Forelimb muscle (tissue), 1 donor: Measurements from ENCODE around the gene DCAF11. TPM values are rescaled to one million over a fixed set of nuclear protein-coding genes. Genes with fewer than 3 reads are reported as not detected.

Experiments used
- DNase-seq: peaks from one replicate; pipeline ENCODE4 v3.0.0-alpha.2; 2013; ENCODE audit warnings: low read depth
- polyA plus RNA-seq: library from polyadenylated mRNA; unstranded; fragments of 120-200 nt; gene quantifications from one replicate; pipeline ENCODE4 v1.2.1, GENCODE V29; 2013; ENCODE audit not compliant: insufficient read length

DCAF11 gene
- polyA plus RNA-seq, 1 donor = 45.7 TPM

DNA sequence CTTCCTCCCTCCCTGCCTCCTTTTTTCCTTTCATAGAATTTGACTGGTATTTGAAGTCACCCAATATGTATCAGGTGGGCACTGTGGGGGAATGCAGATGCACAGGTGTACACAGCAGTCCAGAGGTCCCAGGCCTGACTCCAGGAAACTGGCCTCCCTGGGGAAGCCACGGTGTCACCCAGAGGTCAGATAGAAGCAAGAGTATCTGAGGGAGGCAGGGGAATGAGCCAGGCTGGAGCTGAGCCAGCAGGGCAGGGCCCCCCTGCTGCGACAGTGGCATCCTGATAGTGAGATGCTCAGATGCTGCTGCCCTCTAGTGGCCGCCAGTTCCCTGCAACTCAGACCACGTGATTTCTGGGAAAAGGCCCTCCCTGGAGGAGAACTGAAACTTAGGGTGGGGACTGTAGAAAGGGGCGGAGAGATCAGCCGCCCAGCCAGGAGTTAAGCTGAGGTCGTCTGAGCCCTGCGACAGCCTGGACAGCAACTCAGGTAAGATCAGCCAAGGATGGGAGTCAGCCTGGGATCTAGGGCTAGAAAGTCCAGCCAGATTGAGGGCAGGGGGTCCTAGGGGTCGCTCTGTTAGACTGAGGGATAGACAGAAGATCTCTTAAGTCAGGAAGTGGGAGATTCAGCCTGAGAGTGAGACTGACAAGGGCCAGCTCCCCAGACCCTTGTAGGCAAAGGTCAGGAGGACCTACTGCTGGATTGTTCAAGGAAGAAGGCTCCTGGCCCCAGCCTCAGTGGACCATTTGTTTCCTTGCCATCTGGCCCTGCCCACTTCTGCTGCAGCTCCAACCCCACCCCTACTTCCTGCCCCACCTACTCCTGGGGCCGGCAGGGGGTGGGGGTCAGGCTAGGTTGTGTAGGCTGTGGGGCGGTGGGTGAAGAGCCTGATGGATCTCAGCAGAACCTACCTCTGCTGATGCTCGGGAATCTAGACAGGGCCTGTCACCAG lies 46.5 kb downstream of the DCAF11 start, which contains the start of gene IRF9:
TSS of gene IRF9 (plus strand) at position 416 of the 955 bp plus-strand sequence. CDS start 880 bp downstream, outside the sequence.
- DNase-seq = peak; percentile 91

DNA sequence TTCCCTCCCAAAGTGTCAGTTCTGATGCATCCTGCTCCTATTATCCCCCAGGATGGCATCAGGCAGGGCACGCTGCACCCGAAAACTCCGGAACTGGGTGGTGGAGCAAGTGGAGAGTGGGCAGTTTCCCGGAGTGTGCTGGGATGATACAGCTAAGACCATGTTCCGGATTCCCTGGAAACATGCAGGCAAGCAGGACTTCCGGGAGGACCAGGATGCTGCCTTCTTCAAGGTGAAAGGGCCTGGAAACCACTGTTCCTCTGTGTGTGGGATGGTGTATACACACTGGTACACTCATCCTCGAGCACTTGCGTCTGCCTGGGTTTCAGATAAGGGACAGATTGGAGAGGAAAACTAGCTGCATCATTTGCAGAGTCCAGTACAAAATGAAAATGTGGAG lies 47.5 kb downstream of the DCAF11 start:
- DNase-seq = no peak

DNA sequence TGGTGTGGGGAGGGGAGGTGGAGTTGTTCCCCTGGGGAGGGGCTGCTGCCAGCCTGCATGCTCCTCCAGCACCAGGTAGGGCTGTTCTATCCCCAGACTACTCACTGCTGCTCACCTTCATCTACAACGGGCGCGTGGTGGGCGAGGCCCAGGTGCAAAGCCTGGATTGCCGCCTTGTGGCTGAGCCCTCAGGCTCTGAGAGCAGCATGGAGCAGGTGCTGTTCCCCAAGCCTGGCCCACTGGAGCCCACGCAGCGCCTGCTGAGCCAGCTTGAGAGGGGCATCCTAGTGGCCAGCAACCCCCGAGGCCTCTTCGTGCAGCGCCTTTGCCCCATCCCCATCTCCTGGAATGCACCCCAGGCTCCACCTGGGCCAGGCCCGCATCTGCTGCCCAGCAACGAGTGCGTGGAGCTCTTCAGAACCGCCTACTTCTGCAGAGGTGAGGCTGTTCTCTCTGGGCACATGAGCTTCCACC lies 50.0 kb downstream of the DCAF11 start:
- no peak for DNase-seq

DNA sequence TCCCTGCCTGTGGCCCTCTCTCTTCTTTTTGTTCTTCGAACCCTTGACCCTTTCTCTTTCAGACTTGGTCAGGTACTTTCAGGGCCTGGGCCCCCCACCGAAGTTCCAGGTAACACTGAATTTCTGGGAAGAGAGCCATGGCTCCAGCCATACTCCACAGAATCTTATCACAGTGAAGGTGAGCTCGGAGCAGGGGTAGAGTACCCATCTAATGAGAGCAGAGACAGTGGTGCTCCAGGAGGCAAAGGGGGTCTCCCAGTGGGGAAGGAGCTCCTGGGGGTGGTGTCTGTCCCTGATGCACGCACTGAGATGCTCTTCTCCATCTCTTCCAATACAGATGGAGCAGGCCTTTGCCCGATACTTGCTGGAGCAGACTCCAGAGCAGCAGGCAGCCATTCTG lies 51.2 kb downstream of the DCAF11 start:
- no peak for DNase-seq

DNA sequence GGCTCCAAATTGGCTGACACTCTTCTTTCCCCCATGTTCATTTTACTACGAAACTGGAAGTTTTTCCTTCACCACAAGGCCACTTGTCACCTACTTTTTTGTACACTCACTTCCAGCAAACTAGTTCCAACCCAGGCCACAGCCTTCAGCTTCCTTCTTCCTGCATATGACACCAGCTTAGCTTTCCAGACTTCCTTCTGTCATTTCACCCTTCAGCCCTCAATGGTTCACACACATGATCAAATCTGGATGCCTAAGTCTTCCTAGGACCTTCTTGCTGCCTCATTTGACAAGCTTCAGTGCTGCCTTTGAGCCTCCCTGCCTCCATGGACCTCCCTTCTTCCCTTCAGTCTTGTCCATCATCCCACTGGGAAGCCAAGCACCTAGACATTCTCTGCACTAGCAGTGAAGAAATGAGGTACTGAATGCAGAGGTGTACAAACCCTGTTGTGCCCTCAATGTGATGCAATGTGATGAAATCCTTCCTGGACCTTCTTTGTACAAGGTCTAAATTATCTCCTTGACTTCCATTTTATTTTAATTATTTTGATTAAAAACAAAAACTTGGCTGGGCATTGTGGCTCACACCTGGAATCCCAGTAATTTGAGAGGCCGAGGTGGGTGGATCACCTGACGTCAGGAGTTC lies 53.0 kb downstream of the DCAF11 start:
- no peak for DNase-seq

DNA sequence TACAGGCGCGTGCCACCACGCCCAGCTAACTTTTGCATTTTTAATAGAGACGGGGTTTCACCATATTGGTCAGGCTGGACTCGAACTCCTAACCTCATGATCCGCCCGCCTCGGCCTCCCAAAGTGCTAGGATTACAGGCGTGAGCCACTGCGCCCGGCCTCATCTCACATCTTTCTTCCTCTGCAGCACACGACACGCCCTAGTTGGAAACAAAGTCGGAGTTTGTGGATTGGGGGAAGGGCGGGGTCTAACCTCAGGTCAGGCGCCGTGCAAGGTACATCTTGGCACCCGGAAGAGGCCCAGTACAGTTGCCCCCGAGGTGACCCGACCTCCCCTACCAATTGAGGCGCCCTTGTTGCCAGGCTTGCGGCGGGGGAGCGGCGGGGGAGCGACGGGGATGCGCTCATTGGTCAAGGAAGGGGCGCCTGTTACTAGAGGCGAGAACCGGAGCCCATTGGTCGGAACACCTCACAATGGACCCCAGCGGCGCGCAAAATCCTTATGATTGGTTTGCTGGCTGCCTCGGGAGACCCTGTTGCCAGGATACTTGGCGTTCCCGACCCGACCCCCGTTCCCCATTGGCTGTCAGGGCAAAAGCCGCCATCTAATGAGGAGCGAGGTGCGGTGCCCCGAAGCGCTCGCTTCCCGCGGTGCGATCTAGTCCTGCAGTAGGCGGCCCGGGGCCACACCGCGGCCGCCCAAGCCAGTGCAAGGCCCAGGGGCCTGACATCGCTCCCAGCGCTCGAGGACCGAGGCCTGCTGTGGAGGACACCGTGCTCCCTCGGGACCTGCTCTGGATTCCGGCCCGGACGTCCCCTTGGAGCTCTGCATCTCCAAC lies 57.1 kb downstream of the DCAF11 start, which contains the start of gene REC8:
TSS of gene REC8 (plus strand) at position 659 of the 839 bp plus-strand sequence. CDS start 473 bp downstream, outside the sequence.
- no peak for DNase-seq

DNA sequence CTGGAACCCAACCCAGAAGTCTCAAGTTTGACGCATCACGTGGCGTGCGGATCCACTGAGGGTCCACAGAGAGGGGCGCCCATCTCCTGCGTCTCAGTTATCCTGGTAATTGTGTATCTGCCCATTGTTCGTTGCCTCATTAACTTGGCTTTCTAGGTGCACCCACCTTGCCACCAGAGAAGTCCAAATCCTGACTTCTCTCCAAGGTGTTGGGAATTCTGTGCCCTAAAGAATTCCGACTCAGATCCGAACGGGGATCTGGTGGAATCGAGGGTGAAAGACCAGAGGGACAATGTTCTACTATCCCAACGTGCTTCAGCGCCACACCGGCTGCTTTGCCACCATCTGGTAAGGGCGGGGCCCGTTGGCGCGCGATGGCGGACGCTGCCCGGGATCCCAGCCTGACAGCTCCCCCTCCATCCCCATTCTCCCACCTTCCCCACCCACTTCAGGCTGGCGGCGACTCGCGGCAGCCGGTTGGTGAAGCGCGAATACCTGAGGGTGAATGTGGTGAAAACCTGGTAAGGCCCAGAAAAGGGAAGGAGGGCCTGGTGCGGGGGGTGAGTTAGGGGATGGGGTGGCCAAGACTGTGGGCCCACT lies 57.8 kb downstream of the DCAF11 start:
- no peak for DNase-seq

DNA sequence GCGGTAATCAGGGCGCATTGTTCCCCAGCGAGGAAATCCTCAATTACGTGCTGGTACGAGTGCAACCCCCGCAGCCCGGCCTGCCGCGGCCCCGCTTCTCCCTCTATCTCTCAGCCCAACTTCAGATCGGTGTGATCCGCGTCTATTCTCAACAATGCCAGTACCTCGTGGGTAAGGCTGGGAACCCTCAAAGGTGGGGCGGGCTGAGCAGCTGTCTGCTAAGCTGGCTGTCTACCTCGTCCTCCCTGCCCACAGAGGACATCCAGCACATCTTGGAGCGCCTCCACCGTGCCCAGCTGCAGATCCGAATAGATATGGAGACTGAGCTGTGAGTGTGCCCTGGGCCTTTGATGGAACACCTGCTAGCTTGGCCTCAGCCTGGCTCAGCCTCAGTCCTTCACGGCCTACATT lies 58.3 kb downstream of the DCAF11 start:
- no peak for DNase-seq

Other genes starting within 250 kb of the DCAF11 start
- 20.9 TPM for gene DHRS4, start 161.0 kb upstream of the DCAF11 start, polyA plus RNA-seq
- gene DHRS4L2, start 125.8 kb upstream of the DCAF11 start, polyA plus RNA-seq = 9.2 TPM
- gene CARMIL3, start 62.8 kb upstream of the DCAF11 start, polyA plus RNA-seq = 0.18 TPM
- not detected for gene CPNE6, start 43.2 kb upstream of the DCAF11 start, polyA plus RNA-seq
- 3.6 TPM for gene PCK2, start 20.5 kb upstream of the DCAF11 start, polyA plus RNA-seq
- gene NRL, start 172 bp downstream of the DCAF11 start, polyA plus RNA-seq = 1.8 TPM
- 164 TPM for gene FITM1, start 15.9 kb downstream of the DCAF11 start, polyA plus RNA-seq
- gene PSME1, start 21.4 kb downstream of the DCAF11 start, polyA plus RNA-seq = 110 TPM
- gene EMC9, start 26.8 kb downstream of the DCAF11 start, polyA plus RNA-seq = 32.1 TPM
- 74.3 TPM for gene PSME2, start 31.8 kb downstream of the DCAF11 start, polyA plus RNA-seq
- gene RNF31, start 32.7 kb downstream of the DCAF11 start, polyA plus RNA-seq = 32.6 TPM
- 25.1 TPM for gene IRF9, start 46.5 kb downstream of the DCAF11 start, polyA plus RNA-seq
- 8.2 TPM for gene REC8, start 57.3 kb downstream of the DCAF11 start, polyA plus RNA-seq
- 26.4 TPM for gene IPO4, start 74.0 kb downstream of the DCAF11 start, polyA plus RNA-seq
- gene TM9SF1, start 80.7 kb downstream of the DCAF11 start, polyA plus RNA-seq = 18.8 TPM
- 5.0 TPM for gene TSSK4, start 90.9 kb downstream of the DCAF11 start, polyA plus RNA-seq
- gene CHMP4A, start 98.7 kb downstream of the DCAF11 start, polyA plus RNA-seq = 40.0 TPM
- gene MDP1, start 101.3 kb downstream of the DCAF11 start, polyA plus RNA-seq = 5.5 TPM
- gene NEDD8, start 117.6 kb downstream of the DCAF11 start, polyA plus RNA-seq = 188 TPM
- 53.3 TPM for gene GMPR2, start 118.2 kb downstream of the DCAF11 start, polyA plus RNA-seq
- gene TINF2, start 127.8 kb downstream of the DCAF11 start, polyA plus RNA-seq = 37.0 TPM
- 0.86 TPM for gene TGM1, start 148.4 kb downstream of the DCAF11 start, polyA plus RNA-seq
- gene RABGGTA, start 156.8 kb downstream of the DCAF11 start, polyA plus RNA-seq = 14.7 TPM
- gene DHRS1, start 185.0 kb downstream of the DCAF11 start, polyA plus RNA-seq = 15.0 TPM
- 21.1 TPM for gene NOP9, start 185.1 kb downstream of the DCAF11 start, polyA plus RNA-seq
- gene CIDEB, start 193.2 kb downstream of the DCAF11 start, polyA plus RNA-seq = 8.2 TPM
- gene LTB4R2, start 195.4 kb downstream of the DCAF11 start, polyA plus RNA-seq = 2.0 TPM
- gene LTB4R, start 196.7 kb downstream of the DCAF11 start, polyA plus RNA-seq = 2.1 TPM
- 15.2 TPM for gene ADCY4, start 220.3 kb downstream of the DCAF11 start, polyA plus RNA-seq
- gene RIPK3, start 225.2 kb downstream of the DCAF11 start, polyA plus RNA-seq = 1.1 TPM